GM12892 (cell line): ENCODE results near the gene NXPH3.

Experiments
- DNase-seq: peaks from one replicate; pipeline ENCODE4 v3.0.0; 2011; ENCODE audit not compliant: insufficient read length
- FAIRE-seq: peaks from 2 replicates; lab custom pipeline; 2011; peaks lifted over from hg19 to GRCh38; lab: Jason Lieb, UNC
- POLR2A ChIP-seq: IDR thresholded peaks from 2 replicates; pipeline ENCODE4 v1.6.1; 2011; ENCODE audit warnings: low read depth, low read length, control low read depth
- POLR2AphosphoS5 ChIP-seq: IDR thresholded peaks from 2 replicates; pipeline ENCODE4 v1.6.1; 2011; ENCODE audit warnings: low read depth, low read length, control low read depth
- TAF1 ChIP-seq: IDR thresholded peaks from 2 replicates; pipeline ENCODE4 v1.6.1; 2011; ENCODE audit warnings: low read depth, mild to moderate bottlenecking, control low read depth, low read length, borderline replicate concordance

The NXPH3 gene

DNA sequence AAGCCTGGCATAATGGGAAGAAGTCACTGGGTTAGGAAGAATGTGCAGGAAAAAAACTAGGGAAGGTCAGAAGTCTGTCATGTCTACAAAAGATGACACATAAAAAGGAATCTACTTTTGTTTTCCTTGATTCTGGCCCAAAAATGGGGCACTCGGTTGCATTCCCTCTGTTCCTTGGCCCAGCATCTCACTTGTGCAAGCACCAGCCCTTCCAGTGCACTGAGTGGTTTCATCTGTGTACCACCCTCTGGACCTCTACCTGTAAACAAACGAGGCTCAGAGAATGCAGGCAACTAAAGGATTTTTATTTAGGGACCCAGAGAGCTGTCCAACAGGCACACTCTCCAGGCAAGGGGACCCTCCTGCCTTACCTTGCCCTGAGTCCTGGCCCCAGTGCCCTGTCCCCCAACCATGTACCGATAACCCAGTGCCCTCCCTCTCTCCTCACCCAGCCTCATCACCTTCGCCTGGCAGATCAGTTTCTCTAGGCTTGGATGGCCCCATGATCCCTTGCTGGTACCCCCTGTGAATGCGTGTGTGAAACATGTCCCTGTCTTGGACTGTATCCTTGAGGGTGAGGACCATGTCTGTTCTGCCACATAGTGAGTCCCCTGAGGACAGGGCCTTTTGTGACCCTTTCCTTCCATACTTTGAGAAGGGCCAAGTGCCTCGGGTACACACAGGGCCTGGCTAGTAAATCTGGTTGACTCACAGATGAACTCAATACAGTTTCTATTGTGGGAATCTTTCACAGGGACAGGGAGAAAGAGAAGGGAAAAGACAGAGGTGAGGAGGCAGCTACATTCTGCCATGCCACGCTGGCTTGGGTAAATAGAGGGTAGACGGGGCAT is 13.3 kb downstream of the NXPH3 start:
- no peak for TF ChIP-seq POLR2AphosphoS5
- no peak for TF ChIP-seq TAF1
- no peak for TF ChIP-seq POLR2A
- FAIRE-seq (no peak), DNase-seq (no peak)

DNA sequence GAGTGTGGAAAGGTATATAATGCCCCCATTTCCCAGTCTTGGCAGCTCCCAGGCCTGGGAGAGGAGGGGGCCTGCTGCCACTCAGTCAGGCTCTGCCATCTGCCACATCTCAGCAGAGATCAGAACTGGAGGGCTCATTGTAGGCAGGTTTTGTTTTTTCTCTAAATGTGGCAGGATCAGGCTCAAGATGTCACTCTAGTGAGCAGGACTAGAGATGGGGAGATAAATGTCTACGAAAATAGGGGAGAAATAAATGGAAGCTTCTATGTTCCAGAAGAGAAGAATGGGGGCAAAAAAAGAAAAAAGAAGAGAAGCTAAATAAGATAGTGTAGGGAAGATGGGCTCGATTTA is 13.9 kb downstream of the NXPH3 start:
- TF ChIP-seq POLR2AphosphoS5 (no peak), POLR2A (no peak), TAF1 (no peak)
- DNase-seq (no peak), FAIRE-seq (no peak)

DNA sequence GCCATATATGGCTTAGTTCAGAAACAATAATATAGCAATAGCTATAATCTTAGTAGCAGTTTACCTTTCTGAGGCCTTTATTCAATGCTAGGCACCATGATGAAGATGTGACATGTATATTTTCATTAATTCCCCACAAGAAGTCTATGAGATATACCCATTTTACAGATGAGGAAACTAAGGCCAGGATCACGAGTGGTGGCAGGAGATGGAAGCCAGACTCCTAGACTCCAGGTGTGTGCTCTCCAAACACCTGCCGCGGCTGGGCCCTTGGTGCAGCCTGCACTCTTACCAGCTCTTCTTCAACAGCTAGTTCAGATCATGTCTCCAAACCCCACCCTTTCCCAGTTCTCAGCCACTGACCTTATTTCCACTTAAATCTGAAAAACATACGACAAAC is 15.2 kb downstream of the NXPH3 start:
- no peak for FAIRE-seq
- TF ChIP-seq POLR2A (no peak), POLR2AphosphoS5 (no peak), TAF1 (no peak)
- DNase-seq: no peak

DNA sequence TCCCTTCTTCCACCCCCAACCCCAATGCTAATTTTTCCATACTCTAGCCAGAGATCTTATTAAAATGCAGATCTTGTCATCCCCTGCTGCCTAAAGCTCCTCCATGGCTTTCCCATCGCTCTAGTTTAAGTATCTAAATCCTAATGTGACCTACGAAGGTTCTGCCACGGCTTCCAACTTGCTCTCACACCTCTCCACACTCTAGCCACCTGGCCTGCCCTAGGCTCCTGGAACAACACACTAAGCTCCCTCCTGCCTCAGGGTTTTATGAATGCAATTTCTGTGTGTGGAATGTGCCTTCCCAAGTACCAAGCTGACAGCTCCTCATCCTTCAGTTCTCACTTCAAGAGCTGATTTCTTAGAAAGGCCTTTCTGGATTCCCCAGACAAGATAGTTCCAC is 16.6 kb downstream of the NXPH3 start:
- FAIRE-seq (no peak), DNase-seq (no peak)
- TF ChIP-seq POLR2AphosphoS5 (no peak), POLR2A (no peak), TAF1 (no peak)

DNA sequence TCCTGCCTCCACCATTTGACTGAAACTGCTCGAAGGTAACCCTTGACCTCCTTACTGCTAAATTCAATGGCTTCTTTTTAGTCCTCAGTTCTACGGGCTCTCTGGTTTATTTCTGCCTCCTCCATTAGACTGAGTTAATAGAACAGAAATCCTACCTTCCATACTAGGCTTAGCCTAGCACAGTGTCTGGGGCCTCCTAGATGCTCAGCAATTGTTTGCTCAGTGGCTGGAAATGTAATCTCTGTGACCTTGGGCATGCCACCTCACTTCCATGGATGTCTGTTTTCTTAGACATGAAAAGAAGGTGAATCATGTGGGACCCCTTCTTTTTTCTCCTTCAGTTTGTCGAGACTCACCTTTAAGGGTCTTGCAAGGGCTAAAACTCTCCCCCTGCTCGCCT is 19.7 kb downstream of the NXPH3 start:
- DNase-seq (no peak), FAIRE-seq (no peak)
- TF ChIP-seq TAF1 (no peak), POLR2A (no peak), POLR2AphosphoS5 (no peak)

DNA sequence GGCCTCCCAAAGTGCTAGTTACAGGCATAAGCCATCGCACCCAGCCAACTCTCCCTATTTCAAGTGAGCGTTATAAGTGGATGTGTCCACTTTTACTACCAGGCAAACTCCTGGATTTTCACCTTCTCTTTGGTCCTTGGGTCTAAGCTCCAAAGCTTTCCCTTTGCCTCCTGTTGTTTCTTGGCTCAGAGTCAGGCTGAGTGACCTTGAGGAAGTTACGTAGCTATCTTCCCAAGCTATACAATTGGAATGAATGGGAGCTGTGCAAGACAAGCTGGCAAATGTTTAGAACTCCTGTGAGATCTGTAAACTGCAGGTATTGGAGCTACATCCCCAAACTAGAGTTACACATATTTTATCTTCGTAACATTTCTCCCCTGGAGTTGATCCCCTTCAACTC is 20.3 kb downstream of the NXPH3 start:
- no peak for DNase-seq
- no peak for FAIRE-seq
- TF ChIP-seq POLR2A: no peak
- no peak for TF ChIP-seq POLR2AphosphoS5
- TF ChIP-seq TAF1: no peak

DNA sequence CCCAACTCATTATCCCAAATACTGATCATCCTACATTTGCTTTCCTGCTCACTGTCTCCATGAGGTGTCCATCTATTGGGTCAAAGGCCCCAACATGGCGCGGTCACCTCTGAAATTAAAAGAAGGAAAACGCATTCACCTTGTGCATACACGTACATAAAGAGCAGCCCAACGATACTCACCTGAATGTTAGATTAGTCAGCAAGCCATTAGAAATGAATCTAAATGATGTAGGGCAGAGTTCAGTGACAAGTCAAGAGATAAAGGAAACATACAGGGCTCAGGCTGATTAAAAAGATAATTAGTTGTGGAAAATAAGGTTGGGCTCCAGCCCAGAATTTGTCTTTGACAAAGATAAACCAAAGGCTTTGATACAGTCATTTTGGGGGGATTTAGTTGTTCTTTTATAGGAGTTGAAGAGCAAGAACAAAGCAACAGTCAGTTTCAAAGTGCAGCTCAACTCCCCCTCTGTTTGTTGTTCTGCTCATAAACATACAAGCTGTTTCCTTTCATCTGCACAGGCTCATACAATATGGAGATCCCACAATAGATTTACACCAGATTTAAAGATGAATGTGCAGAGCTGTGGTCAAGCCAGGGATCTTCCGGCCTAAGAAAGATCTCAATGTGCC is 21.1 kb downstream of the NXPH3 start:
- TF ChIP-seq POLR2A: no peak
- no peak for TF ChIP-seq POLR2AphosphoS5
- TF ChIP-seq TAF1: no peak
- DNase-seq: no peak
- no peak for FAIRE-seq

DNA sequence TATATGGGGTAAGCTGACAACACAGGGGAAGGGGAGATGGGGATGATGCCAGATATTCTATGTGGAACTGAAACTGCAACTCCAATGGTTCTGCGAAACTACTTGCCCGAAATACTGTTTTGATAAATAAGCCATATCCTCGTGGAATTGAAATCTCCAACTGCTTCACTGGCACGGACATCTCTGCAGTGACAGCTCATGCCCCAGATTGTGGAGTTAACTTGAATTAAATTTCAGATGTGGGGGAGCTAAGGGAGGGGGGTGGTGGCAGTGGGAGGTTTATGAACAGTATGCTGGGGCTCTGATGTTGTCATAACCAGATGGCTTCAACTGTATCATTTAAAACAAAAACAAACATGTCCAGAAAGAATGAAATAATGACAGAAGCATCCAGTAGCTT is 21.8 kb downstream of the NXPH3 start:
- FAIRE-seq: no peak
- TF ChIP-seq TAF1: no peak
- TF ChIP-seq POLR2AphosphoS5: no peak
- TF ChIP-seq POLR2A: no peak

DNA sequence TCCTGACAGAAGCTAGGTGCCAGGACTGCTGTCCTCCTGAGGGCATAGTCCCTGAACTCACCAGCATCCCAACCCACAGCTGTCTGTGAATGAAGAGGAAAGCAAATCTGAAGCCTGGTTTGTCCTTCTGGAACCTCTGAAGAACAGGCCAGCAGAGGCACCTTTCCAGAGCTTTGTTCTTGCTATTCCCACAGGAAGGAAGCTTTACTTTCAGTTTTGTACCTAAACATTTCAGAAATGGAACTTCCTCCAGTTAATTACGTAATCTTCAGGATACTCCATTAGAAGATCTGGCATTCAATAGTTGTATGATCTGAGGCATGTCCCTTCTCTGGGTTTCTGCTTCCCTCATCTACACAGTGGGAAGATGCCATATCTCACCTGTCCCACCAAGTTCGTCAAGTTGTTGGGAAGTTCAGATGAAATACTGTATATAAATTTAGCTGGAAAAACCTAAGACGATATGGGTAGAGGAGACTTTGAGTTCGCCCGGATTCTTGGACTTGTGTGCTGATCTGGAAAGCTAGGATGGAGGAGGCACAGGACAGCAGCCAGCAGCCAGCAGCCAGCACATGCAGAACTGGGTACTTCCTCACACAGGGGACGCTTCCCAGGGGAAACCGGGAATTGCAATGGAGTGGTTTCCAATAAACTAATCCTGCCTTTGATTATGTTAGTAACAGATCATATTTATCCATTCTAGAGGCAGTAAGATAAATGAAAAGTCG is 22.4 kb downstream of the NXPH3 start:
- TF ChIP-seq POLR2AphosphoS5: no peak
- no peak for TF ChIP-seq POLR2A
- TF ChIP-seq TAF1: no peak
- DNase-seq (no peak), FAIRE-seq (no peak)

More for the DNA sequence above, 21.8 kb downstream of the NXPH3 start:
- no peak for DNase-seq

DNA sequence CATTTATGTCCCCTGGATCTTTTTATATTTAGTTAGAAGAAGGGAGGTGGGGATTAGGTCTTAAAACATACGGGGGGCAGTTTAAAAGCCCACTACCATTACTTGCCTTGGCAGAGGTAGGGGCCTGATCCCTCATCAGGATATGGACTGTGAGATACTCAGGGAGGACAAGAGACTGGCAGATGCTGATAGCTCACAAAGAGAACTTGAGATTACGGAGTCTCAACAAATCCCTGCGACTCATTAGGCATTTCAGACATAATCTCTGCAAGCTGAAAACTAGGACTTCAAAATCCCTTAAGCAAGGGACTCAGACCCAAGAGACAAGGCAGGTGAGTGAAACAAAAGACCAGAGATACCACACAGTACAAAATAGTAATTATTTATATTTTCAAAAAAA is 23.2 kb downstream of the NXPH3 start:
- FAIRE-seq: no peak
- no peak for DNase-seq
- TF ChIP-seq POLR2AphosphoS5 (no peak), TAF1 (no peak), POLR2A (no peak)

DNA sequence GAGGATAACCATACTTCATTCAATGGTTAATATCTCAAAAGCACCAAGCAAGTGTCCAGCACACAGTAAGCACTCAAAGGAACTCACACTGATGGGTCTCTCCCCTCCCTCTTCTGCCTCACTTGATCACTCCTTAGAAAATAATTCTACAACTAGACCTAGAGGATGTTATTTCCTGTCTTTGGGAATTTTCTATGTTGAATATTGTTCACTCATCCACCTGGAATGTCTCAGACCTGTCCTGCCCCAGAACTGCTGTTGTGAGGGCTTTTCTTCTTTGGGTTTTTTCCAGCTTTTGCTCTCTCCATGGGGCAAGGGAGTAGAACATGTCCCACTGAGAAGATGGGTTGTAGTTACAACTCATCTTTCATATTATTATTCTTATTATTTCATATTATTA is 25.3 kb downstream of the NXPH3 start:
- no peak for DNase-seq
- TF ChIP-seq TAF1 (no peak), POLR2A (no peak), POLR2AphosphoS5 (no peak)
- FAIRE-seq: no peak

DNA sequence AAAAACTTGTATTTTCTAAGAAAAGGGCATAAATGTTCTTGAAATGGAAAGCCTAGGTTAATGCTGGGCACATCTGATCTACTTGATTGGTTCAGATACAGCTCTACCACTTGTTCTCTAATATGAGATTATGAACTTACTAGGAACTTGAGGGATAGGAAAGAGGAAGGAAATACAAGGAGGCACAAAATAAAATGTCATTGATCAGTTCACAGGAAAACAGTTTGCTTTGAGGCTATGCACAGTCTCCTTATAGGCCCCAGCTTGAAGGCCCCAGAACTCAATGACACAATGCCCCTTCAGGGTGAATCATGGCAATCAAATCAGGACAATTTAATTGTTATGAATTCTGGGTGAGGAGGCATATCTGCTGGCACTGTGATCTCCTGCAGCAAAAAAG is 27.1 kb downstream of the NXPH3 start:
- no peak for TF ChIP-seq POLR2AphosphoS5
- no peak for TF ChIP-seq TAF1
- TF ChIP-seq POLR2A: no peak
- FAIRE-seq: no peak
- no peak for DNase-seq

DNA sequence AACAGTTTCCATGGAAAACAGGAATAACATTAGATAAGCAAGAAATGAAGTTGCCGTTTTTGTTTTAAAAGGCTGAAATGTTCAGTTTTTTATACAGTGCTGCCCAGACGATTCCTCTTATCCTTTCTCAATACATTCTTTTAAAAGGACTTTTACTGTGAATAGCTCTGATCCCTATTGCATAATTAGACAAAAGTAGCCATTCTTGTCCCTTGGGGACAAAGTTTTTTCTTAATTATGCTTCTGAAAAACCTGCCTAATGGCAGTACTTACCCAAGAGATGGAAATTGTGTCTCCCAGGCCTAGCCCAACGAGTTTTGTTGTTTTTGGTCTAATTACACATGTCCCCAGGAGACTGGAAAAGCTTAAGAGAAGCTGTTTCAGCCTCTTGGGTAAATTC is 27.6 kb downstream of the NXPH3 start:
- no peak for TF ChIP-seq POLR2AphosphoS5
- TF ChIP-seq TAF1: no peak
- TF ChIP-seq POLR2A: no peak
- FAIRE-seq: no peak
- no peak for DNase-seq
